Keratinocyte (primary cell): Measurements from ENCODE around the gene SLC10A4. TPM values are rescaled to one million over a fixed set of nuclear protein-coding genes. Genes with fewer than 3 reads are reported as not detected.

Experiments used
- DNase-seq: peaks from one replicate; pipeline ENCODE4 v3.0.0-alpha.2; 2011; ENCODE audit warnings: low read depth, missing footprints, low spot score
- FAIRE-seq: peaks from 2 replicates; lab custom pipeline; 2011; peaks lifted over from hg19 to GRCh38; lab: Jason Lieb, UNC
- H2AFZ ChIP-seq: 2 replicates; pipeline ENCODE4 v1.6.0; 2012; ENCODE audit warnings: low read length, control low read depth, inconsistent platforms; ENCODE audit not compliant: control insufficient read depth
- H3K27ac ChIP-seq: 2 replicates; pipeline ENCODE4 v1.5.1; 2011; ENCODE audit warnings: low read length; ENCODE audit not compliant: control insufficient read depth, insufficient read depth
- H3K27me3 ChIP-seq: 3 replicates; pipeline ENCODE4 v1.6.0; 2011; ENCODE audit warnings: low read length; ENCODE audit not compliant: control insufficient read depth, insufficient read depth; ENCODE audit errors: extremely low read depth
- H3K36me3 ChIP-seq, 2 experiments: 2 replicates in 1 of 2; 3 replicates in 1 of 2; pipeline ENCODE4 v1.5.1; 2011; ENCODE audit warnings: low read length in 2 of 2, mild to moderate bottlenecking in 1 of 2; ENCODE audit not compliant: control insufficient read depth in 2 of 2, insufficient read depth in 2 of 2; ENCODE audit errors: extremely low read depth in 1 of 2
- H3K4me1 ChIP-seq: 3 replicates; pipeline ENCODE4 v1.5.1; 2011; ENCODE audit warnings: low read length; ENCODE audit not compliant: control insufficient read depth, insufficient read depth; ENCODE audit errors: extremely low read depth
- H3K4me2 ChIP-seq: 3 replicates; pipeline ENCODE4 v1.6.0; 2011; ENCODE audit warnings: low read depth, low read length; ENCODE audit not compliant: control insufficient read depth, insufficient read depth; ENCODE audit errors: extremely low read depth
- H3K4me3 ChIP-seq, 3 experiments: fragments of 200-600 bp in 1 of 3; sonication (generic) in 1 of 3; 2 replicates in 2 of 3; 3 replicates in 1 of 3; pipeline ENCODE4 v1.5.1; 2011 to 2016; ENCODE audit warnings: low read length in 3 of 3, mild to moderate bottlenecking in 3 of 3, control low read depth in 2 of 3, inconsistent platforms in 1 of 3, low read depth in 1 of 3, mixed read lengths in 1 of 3, mixed run types in 1 of 3, moderate library complexity in 1 of 3; ENCODE audit not compliant: control insufficient read depth in 2 of 3, insufficient read depth in 2 of 3; ENCODE audit errors: extremely low read depth in 1 of 3
- H3K79me2 ChIP-seq: 2 replicates; pipeline ENCODE4 v1.6.0; 2012; ENCODE audit warnings: low read length; ENCODE audit not compliant: control insufficient read depth, insufficient read depth
- H3K9ac ChIP-seq: 3 replicates; pipeline ENCODE4 v1.6.0; 2011; ENCODE audit warnings: low read length; ENCODE audit not compliant: control insufficient read depth, insufficient read depth; ENCODE audit errors: extremely low read depth
- H3K9me1 ChIP-seq: 3 replicates; pipeline ENCODE4 v1.6.0; 2011; ENCODE audit warnings: low read length; ENCODE audit not compliant: control insufficient read depth, insufficient read depth; ENCODE audit errors: extremely low read depth
- H3K9me3 ChIP-seq: 2 replicates; pipeline ENCODE4 v1.5.1; 2012; ENCODE audit warnings: low read depth, low read length; ENCODE audit not compliant: control insufficient read depth
- H4K20me1 ChIP-seq: 3 replicates; pipeline ENCODE4 v1.6.0; 2011; ENCODE audit warnings: low read length; ENCODE audit not compliant: control insufficient read depth, insufficient read depth; ENCODE audit errors: extremely low read depth
- EZH2 ChIP-seq: IDR thresholded peaks from one replicate; pipeline ENCODE4 v1.6.1; 2012; ENCODE audit warnings: inconsistent platforms, mild to moderate bottlenecking, low read length, moderate library complexity
- dilution Hi-C: fragments of 300-500 bp; cut with MboI; formaldehyde crosslinking; loops from one replicate; pipeline ENCODE4 v1.7.0; 2020; ENCODE audit warnings: low sequenced_read_pairs; ENCODE audit not compliant: extremely low pct_ligation_motif_present
- polyA plus RNA-seq, 5 experiments: library from polyadenylated mRNA; depleted of rRNA in 3 of 5; stranded (reverse) in 3 of 5; stranded (forward) in 1 of 5; unstranded in 1 of 5; fragments of >200 nt; gene quantifications; 1 replicate in 1 of 5; 2 replicates in 3 of 5; 3 replicates in 1 of 5; pipeline versions ENCODE4 v1.2.1 to v1.2.3, GENCODE V29; 2011 to 2012; ENCODE audit warnings: missing spikeins in 2 of 5, low read depth in 1 of 5, low replicate concordance in 1 of 5
- TF ChIP-seq, protein P1 (sequence below), 3 experiments: IDR thresholded peaks in 1 of 3; conservative IDR thresholded peaks in 1 of 3; optimal IDR thresholded peaks in 1 of 3; 2 replicates in 2 of 3; 3 replicates in 1 of 3; pipeline versions ENCODE3 to v1.5.1; 2011; ENCODE audit warnings: low read length in 3 of 3, mild to moderate bottlenecking in 3 of 3, moderate library complexity in 2 of 3, control low read depth in 1 of 3, inconsistent platforms in 1 of 3; ENCODE audit not compliant: insufficient read depth in 2 of 3; ENCODE audit errors: extremely low read depth in 1 of 3

SLC10A4 gene
- polyA plus RNA-seq, 1 donor (not counting 4 experiments of a cell fraction or from before 2014, with no cell fraction given), result 0.07 TPM

DNA sequence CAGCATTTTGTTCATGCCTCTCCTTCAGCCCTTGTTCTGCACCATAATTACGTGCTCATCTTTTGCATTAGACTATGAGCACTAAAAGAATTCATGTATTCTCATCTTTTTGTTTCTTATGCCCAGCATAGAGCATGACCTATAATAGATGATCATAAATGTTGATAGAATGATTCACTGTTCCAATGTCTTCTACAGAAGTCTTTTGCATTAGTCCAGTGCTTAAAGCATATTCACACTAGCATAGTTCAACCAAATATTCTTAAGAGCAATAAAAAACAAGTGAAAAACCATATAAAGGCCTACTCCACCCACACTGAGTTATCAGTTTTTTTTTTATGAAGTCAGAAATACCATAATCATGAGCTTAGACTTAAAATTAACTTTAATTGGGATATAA, 36.5 kb upstream of the SLC10A4 start:
- TF ChIP-seq EZH2, result no peak
- TF ChIP-seq, protein P1, sequence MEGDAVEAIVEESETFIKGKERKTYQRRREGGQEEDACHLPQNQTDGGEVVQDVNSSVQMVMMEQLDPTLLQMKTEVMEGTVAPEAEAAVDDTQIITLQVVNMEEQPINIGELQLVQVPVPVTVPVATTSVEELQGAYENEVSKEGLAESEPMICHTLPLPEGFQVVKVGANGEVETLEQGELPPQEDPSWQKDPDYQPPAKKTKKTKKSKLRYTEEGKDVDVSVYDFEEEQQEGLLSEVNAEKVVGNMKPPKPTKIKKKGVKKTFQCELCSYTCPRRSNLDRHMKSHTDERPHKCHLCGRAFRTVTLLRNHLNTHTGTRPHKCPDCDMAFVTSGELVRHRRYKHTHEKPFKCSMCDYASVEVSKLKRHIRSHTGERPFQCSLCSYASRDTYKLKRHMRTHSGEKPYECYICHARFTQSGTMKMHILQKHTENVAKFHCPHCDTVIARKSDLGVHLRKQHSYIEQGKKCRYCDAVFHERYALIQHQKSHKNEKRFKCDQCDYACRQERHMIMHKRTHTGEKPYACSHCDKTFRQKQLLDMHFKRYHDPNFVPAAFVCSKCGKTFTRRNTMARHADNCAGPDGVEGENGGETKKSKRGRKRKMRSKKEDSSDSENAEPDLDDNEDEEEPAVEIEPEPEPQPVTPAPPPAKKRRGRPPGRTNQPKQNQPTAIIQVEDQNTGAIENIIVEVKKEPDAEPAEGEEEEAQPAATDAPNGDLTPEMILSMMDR (optimal IDR thresholded peaks at IDR 0.05 in 1 of 3, IDR thresholded peaks at IDR 0.05 in 1 of 3, conservative IDR thresholded peaks at IDR 0.05 in 1 of 3; ENCODE audit: extremely low read depth in 1 of 3, insufficient read depth in 2 of 3, low read length in 3 of 3), result no peak
- Histone ChIP-seq H3K27me3 (no peaks in the 10 kb centered on the region), H3K27ac (no peak overlapping the region), H3K4me2 (no peak overlapping the region), H3K9me3 (no peaks in the 10 kb centered on the region), H2AFZ (no peak overlapping the region), H3K9ac (no peak overlapping the region), H3K36me3 (no peaks in the 10 kb centered on the region), H3K4me3 (no peak overlapping the region), H3K9me1 (no peaks in the 10 kb centered on the region), H3K4me1 (no peaks in the 10 kb centered on the region), H3K79me2 (no peaks in the 10 kb centered on the region), H4K20me1 (no peaks in the 10 kb centered on the region)
- DNase-seq (no peak), FAIRE-seq (no peak)
- dilution Hi-C loops, result no loop called here

DNA sequence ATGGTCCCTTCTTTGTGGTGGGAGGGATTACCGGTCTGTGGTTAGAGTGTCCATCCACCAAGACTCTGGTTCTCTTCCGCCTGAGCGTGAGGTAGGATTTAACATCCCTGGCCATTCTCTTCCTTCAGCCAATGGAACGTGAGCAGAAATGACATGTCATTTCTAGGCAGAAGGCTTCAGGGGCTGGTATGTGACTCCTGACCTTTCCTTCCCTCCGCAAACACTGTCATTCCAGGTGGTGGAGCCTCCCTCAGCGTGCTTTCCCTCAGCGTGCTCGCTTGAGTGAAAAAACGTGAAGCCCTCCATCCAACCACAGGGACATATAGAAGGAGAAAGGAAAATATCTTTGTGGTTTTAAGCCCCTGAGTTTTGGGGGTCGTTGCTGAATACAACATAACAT, 34.0 kb upstream of the SLC10A4 start:
- no peak overlapping the region for H3K4me2 ChIP-seq
- FAIRE-seq, result no peak
- TF ChIP-seq, protein P1 (optimal IDR thresholded peaks at IDR 0.05 in 1 of 3, IDR thresholded peaks at IDR 0.05 in 1 of 3, conservative IDR thresholded peaks at IDR 0.05 in 1 of 3; ENCODE audit: extremely low read depth in 1 of 3, insufficient read depth in 2 of 3, low read length in 3 of 3), result no peak
- H3K36me3 ChIP-seq, result no peaks in the 10 kb centered on the region
- H3K4me1 ChIP-seq, result no peaks in the 10 kb centered on the region
- H3K9ac ChIP-seq, result no peak overlapping the region
- H4K20me1 ChIP-seq, result no peaks in the 10 kb centered on the region
- H3K4me3 ChIP-seq, result no peak overlapping the region
- dilution Hi-C loops, result no loop called here
- H3K9me1 ChIP-seq, result no peaks in the 10 kb centered on the region
- no peak for DNase-seq
- no peaks in the 10 kb centered on the region for H3K9me3 ChIP-seq
- no peaks in the 10 kb centered on the region for H3K27me3 ChIP-seq
- no peak overlapping the region for H2AFZ ChIP-seq
- H3K27ac ChIP-seq, result no peak overlapping the region
- H3K79me2 ChIP-seq, result no peaks in the 10 kb centered on the region
